ENCODE data around the gene PRLR. TPM values are rescaled to one million over a fixed set of nuclear protein-coding genes. Genes with fewer than 3 reads are reported as not detected.

PRLR gene
- 0.05 TPM in 1 of 2 replicates, not detected in the other for total RNA-seq

DNA sequence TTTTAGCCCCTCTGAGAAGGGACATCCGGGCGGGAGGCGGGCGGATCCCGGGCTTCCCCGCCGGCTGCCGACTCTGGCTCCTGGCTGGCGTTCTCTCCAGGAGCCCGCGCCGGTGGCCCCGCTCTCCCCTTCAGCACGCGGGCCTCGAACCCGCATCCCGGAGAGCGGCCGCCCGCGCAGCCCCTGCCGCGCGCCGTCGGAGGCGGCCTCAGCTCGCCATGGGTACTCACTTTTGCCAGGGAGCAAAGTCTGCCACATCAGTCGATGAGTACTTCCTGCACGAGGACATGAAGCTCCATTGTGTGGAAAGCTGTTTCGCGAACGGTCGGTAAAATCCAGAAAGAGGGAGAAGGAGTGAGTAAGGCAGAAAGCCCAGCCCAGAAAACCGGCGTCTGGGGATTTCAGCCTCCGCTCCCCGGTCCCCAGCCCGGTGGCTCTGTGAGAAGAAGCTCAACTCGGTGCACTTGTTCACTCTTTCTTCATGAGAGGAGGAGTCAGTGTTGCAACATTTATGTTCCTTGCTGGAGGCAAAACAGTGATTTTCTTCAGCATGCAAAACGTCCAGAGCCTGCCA lies at the start of gene PRLR:
PRLR (minus strand) TSS at position 450 of the 574 bp plus-strand sequence. CDS start 140,867 bp downstream, outside the sequence.

GRCh38 chr5:35047785-35048404 lies 182.4 kb downstream of the PRLR start, which contains the start of gene AGXT2:
TSS of gene AGXT2 (minus strand) at chr5:35047949. CDS start at chr5:35047892, 57 bp downstream.

Other genes with a start within 250 kb of the PRLR start
- gene AGXT2, start 182.5 kb downstream of the PRLR start, total RNA-seq: not detected in 2 replicates

Data from airway epithelial cell (primary cell).